GM12878 (cell line): ENCODE measurements around the gene ETFBKMT. TPM values are rescaled to one million over a fixed set of nuclear protein-coding genes. Genes with fewer than 3 reads are reported as not detected.

Source experiments
- ATAC-seq: fragments of 200-7000 bp; cut with Tn5 transposase; 3 replicates; pipeline ENCODE4 v1.9.1; 2020; ENCODE audit warnings: mild to moderate bottlenecking, moderate library complexity
- BruUV-seq: library from RNA; stranded (reverse); fragments of 400-500 nt; replicated peaks from 2 replicates; lab custom pipeline; 2021; lab: Mats Ljungman, UMichigan
- CTCF ChIA-PET: fragments of 300-600 bp; sonication (Branson Sonifier 250); formaldehyde crosslinking; extraction: SDS; loops from one replicate; lab custom pipeline; 2021; ENCODE audit warnings: inconsistent platforms; lab: Yijun Ruan, JAX
- POLR2A ChIA-PET: fragments of 350-600 bp; formaldehyde crosslinking; extraction: SDS; loops from one replicate; lab custom pipeline; 2021; ENCODE audit warnings: inconsistent platforms; lab: Charles Lee
- RAD21 ChIA-PET: fragments of 300-600 bp; sonication (Branson Sonifier 250); formaldehyde crosslinking; loops from one replicate; lab custom pipeline; 2023; ENCODE audit warnings: antibody characterized with exemption; ENCODE audit not compliant: unreplicated experiment; lab: Charles Lee
- SMC1A ChIA-PET: fragments of 300-600 bp; sonication (Branson Sonifier 250); formaldehyde crosslinking; loops from one replicate; lab custom pipeline; 2023; ENCODE audit not compliant: unreplicated experiment, uncharacterized antibody; lab: Charles Lee
- DNase-seq: peaks from one replicate; pipeline ENCODE4 v3.0.0-alpha.2; 2011; ENCODE audit warnings: low read depth, low spot score
- FAIRE-seq: peaks from 3 replicates; lab custom pipeline; 2011; peaks lifted over from hg19 to GRCh38; lab: Jason Lieb, UNC
- H2AFZ ChIP-seq: 2 replicates; pipeline ENCODE4 v1.6.0; 2011; ENCODE audit warnings: low read depth, low read length, control low read depth; ENCODE audit not compliant: control insufficient read depth
- H3K27ac ChIP-seq: 2 replicates; pipeline ENCODE4 v1.5.1; 2011; ENCODE audit warnings: control low read depth; ENCODE audit not compliant: control insufficient read depth, insufficient read depth
- H3K27me3 ChIP-seq, 2 experiments: replicated peaks in 1 of 2; 2 replicates each; pipeline versions ENCODE4 v1.6.0 to v1.6.1; 2011; ENCODE audit warnings: low read length in 1 of 2; ENCODE audit not compliant: control insufficient read depth in 2 of 2, insufficient read depth in 2 of 2
- H3K36me3 ChIP-seq, 2 experiments: 2 replicates each; pipeline ENCODE4 v1.5.1; 2011; ENCODE audit warnings: low read length in 1 of 2; ENCODE audit not compliant: control insufficient read depth in 2 of 2, insufficient read depth in 2 of 2
- H3K4me1 ChIP-seq: 2 replicates; pipeline ENCODE4 v1.6.1; 2011; ENCODE audit warnings: mild to moderate bottlenecking, low read length, moderate library complexity, mixed read lengths; ENCODE audit not compliant: control insufficient read depth, insufficient read depth
- H3K4me2 ChIP-seq: 2 replicates; pipeline ENCODE4 v1.6.0; 2011; ENCODE audit warnings: control low read depth; ENCODE audit not compliant: control insufficient read depth, insufficient read depth
- H3K4me3 ChIP-seq: fragments of 200-600 bp; sonication (generic); 2 replicates; pipeline ENCODE4 v1.5.1; 2016
- H3K79me2 ChIP-seq: 2 replicates; pipeline ENCODE4 v1.6.0; 2011; ENCODE audit warnings: low read length; ENCODE audit not compliant: control insufficient read depth, insufficient read depth
- H3K9ac ChIP-seq: 2 replicates; pipeline ENCODE4 v1.8.0; 2011; ENCODE audit warnings: low read length, control low read depth, mixed read lengths; ENCODE audit not compliant: control insufficient read depth, insufficient read depth
- H3K9me3 ChIP-seq: replicated peaks from 3 replicates; pipeline ENCODE4 v1.5.1; 2011; ENCODE audit warnings: mild to moderate bottlenecking, low read length; ENCODE audit not compliant: control insufficient read depth, insufficient read depth
- H4K20me1 ChIP-seq: 2 replicates; pipeline ENCODE4 v1.6.0; 2011; ENCODE audit not compliant: control insufficient read depth, insufficient read depth
- BACH1 ChIP-seq: fragments of 450-650 bp; IDR thresholded peaks from 2 replicates; pipeline ENCODE4 v1.6.1; 2017; ENCODE audit warnings: mild to moderate bottlenecking, borderline replicate concordance
- BRCA1 ChIP-seq: IDR thresholded peaks from 2 replicates; pipeline ENCODE4 v1.6.1; 2011; ENCODE audit warnings: low read depth, low read length, improper control_type of control experiment
- JUND ChIP-seq: IDR thresholded peaks from 2 replicates; pipeline ENCODE4 v1.6.1; 2012; ENCODE audit warnings: low read depth, mild to moderate bottlenecking, low read length, improper control_type of control experiment, moderate library complexity
- KDM1A ChIP-seq: fragments of 200-600 bp; sonication (generic); IDR thresholded peaks from 2 replicates; pipeline ENCODE4 v1.6.1; 2016; ENCODE audit warnings: borderline replicate concordance
- MEF2B ChIP-seq: fragments of 450-650 bp; IDR thresholded peaks from 2 replicates; pipeline ENCODE4 v1.6.1; 2018; ENCODE audit warnings: mild to moderate bottlenecking, moderate library complexity; ENCODE audit not compliant: partially characterized antibody, poor library complexity, severe bottlenecking
- PAX5 ChIP-seq: IDR thresholded peaks from 2 replicates; pipeline ENCODE4 v1.6.1; 2011; ENCODE audit warnings: low read depth, low read length, borderline replicate concordance
- SPI1 ChIP-seq: IDR thresholded peaks from 2 replicates; pipeline ENCODE4 v1.6.1; 2011; ENCODE audit warnings: low read depth, mild to moderate bottlenecking, low read length, moderate library complexity, borderline replicate concordance; ENCODE audit not compliant: insufficient read depth
- WRNIP1 ChIP-seq: IDR thresholded peaks from 2 replicates; pipeline ENCODE4 v1.6.1; 2011; ENCODE audit warnings: low read depth, low read length, improper control_type of control experiment, borderline replicate concordance
- WGBS: methylation state at CpG from one replicate; pipeline ENCODE4 v1.1.6; 2016; ENCODE audit warnings: low lambda C conversion rate; ENCODE audit not compliant: insufficient replicate concordance, insufficient coverage; ENCODE audit errors: missing lambda C conversion rate; 5-methylcytosine and 5-hydroxymethylcytosine counted together
- in situ Hi-C: fragments of 300-500 bp; cut with MboI; formaldehyde crosslinking; loops from 9 replicates; pipeline ENCODE4 v1.14.3; 2018; ENCODE audit warnings: mixed read lengths
- intact Hi-C: fragments of 100-400 bp; cut with micrococcal nuclease; formaldehyde crosslinking; loops from one replicate; pipeline ENCODE4 v1.14.2; 2022; ENCODE audit not compliant: unreplicated experiment
- polyA plus RNA-seq, 11 experiments: library from polyadenylated mRNA; depleted of rRNA in 4 of 11; unstranded in 6 of 11; stranded (reverse) in 5 of 11; fragments of >200 nt; fragmentation: Nextera tagmentation in 4 of 11; fragmentation: Illumina TruSeq in 1 of 11; extraction: Ambion mirVana in 4 of 11; extraction: Trizol in 1 of 11; gene quantifications; 1 replicate in 1 of 11; 2 replicates in 10 of 11; pipeline versions ENCODE4 v1.2.1 to v1.2.3, GENCODE V29; 2011 to 2016; ENCODE audit warnings: inconsistent platforms in 2 of 11, missing spikeins in 2 of 11, low read depth in 1 of 11
- total RNA-seq, 4 experiments: library from RNA; depleted of rRNA in 3 of 4; stranded (reverse); fragments of >200 nt in 3 of 4; fragmentation: Illumina TruSeq in 1 of 4; extraction: Trizol in 1 of 4; gene quantifications; 2 replicates each; pipeline versions ENCODE4 v1.2.1 to v1.2.3, GENCODE V29; 2013 to 2021
- TF ChIP-seq, protein P1 (sequence below): fragments of 450-650 bp; IDR thresholded peaks from 2 replicates; pipeline ENCODE4 v1.6.1; 2017; ENCODE audit warnings: antibody characterized with exemption, mild to moderate bottlenecking, moderate library complexity

The ETFBKMT gene
- total and polyA plus RNA-seq, 10 of the 15 experiments (the other 5 are each of a cell fraction or from before 2014, with no cell fraction given): 0.25 to 1.1 (median 0.65) TPM

DNA sequence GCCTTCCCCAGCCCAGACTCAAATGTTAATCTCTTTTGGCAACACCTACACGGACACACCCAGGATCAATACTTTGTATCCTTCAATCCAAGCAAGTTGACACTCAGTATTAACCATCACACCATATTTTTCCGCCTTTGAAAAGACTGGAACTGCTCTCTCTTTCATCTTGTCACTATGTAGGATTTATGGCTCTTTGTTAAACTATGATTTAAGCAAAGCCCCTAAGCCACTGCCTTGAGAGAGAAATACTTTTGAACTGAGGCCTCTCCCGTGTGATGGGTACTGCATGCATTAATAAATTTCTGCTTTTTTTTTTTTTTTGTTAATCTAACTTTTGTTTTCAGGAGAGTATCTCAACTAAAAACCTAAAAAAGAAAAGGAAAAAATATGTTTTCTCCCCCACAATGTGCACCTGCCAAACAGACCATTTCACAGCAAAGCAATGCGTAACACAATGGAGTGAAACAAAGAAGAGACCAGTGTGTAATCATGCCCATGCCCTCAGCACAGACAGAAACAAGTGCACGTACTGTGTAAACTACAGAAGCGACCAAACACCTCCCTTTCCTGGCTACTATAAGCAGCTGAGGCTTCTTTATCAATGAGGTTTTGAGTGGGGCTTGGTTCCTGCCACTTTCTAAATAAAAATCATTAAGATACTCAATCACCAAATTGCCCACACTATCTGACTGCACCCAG is 28.3 kb upstream of the ETFBKMT start:
- Histone ChIP-seq H3K27me3 (no peaks in the 10 kb centered on the region), H3K4me1 (peaks cover 8% of the 10 kb centered on the region; the same call in 1 of the 2 replicates), H3K79me2 (no peaks in the 10 kb centered on the region), H3K4me3 (no peak overlapping the region), H3K36me3 (no peaks in the 10 kb centered on the region), H3K4me2 (no peak overlapping the region), H3K9ac (no peak overlapping the region), H3K9me3 (peaks cover 5% of the 10 kb centered on the region; the same call in 2 of the 3 replicates), H2AFZ (no peak overlapping the region), H3K27ac (no peak overlapping the region), H4K20me1 (no peaks in the 10 kb centered on the region)
- ChIA-PET CTCF (interaction anchor here (2.4 kb wide), 1 partner anchor 22 kb away, joined by 5 read pairs; no protein-coding TSS in a partner anchor), SMC1A (no interaction called here), RAD21 (interaction anchor here (0.7 to 1.0 kb wide), 2 partner anchors 22 to 228 kb away, joined by 3 read pairs; no protein-coding TSS in a partner anchor), POLR2A (no interaction called here)
- no peak for ATAC-seq
- no TSS peak for BruUV-seq
- peak; percentile 27 for FAIRE-seq
- WGBS: 83% methylated on average over 6 of the region's 6 CpGs
- DNase-seq: no peak
- in situ Hi-C loops: no loop called here
- intact Hi-C loops: no loop called here
- TF ChIP-seq WRNIP1 (no peak), BRCA1 (no peak), PAX5 (no peak), JUND (no peak), SPI1 (no peak), KDM1A (no peak), MEF2B (no peak), BACH1 (no peak)
- TF ChIP-seq, protein P1, sequence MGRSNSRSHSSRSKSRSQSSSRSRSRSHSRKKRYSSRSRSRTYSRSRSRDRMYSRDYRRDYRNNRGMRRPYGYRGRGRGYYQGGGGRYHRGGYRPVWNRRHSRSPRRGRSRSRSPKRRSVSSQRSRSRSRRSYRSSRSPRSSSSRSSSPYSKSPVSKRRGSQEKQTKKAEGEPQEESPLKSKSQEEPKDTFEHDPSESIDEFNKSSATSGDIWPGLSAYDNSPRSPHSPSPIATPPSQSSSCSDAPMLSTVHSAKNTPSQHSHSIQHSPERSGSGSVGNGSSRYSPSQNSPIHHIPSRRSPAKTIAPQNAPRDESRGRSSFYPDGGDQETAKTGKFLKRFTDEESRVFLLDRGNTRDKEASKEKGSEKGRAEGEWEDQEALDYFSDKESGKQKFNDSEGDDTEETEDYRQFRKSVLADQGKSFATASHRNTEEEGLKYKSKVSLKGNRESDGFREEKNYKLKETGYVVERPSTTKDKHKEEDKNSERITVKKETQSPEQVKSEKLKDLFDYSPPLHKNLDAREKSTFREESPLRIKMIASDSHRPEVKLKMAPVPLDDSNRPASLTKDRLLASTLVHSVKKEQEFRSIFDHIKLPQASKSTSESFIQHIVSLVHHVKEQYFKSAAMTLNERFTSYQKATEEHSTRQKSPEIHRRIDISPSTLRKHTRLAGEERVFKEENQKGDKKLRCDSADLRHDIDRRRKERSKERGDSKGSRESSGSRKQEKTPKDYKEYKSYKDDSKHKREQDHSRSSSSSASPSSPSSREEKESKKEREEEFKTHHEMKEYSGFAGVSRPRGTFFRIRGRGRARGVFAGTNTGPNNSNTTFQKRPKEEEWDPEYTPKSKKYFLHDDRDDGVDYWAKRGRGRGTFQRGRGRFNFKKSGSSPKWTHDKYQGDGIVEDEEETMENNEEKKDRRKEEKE: no peak
